Thyroid gland (tissue), 4 donors: Measurements from ENCODE around the gene KRTAP10-7.

Experiments used
- CTCF ChIP-seq, 6 experiments: fragments of 200-600 bp in 3 of 6; fragments of 450-650 bp in 3 of 6; sonication (generic) in 3 of 6; IDR thresholded peaks; one replicate each; pipeline ENCODE4 v1.5.1; 2016 to 2019; ENCODE audit warnings: antibody characterized with exemption in 6 of 6, mild to moderate bottlenecking in 2 of 6, inconsistent platforms in 1 of 6, moderate library complexity in 1 of 6
- POLR2A ChIP-seq, 2 donors: fragments of 450-650 bp; IDR thresholded peaks; one replicate each; pipeline ENCODE4 v1.6.1; 2017; ENCODE audit warnings: antibody characterized with exemption in 2 of 2, mild to moderate bottlenecking in 2 of 2, moderate library complexity in 1 of 2

- no peak for TF ChIP-seq CTCF (IDR thresholded peaks at IDR 0.05)
- no peak for TF ChIP-seq POLR2A (IDR thresholded peaks at IDR 0.05)
Observed at GRCh38 chr21:44630440-44630839, 30.0 kb downstream of the KRTAP10-7 start.
